Measurements from ENCODE around the gene SPINT2.
A peak's percentile ranks its signal among the peaks of the same experiment; 100 is the strongest.

Gene SPINT2

DNA sequence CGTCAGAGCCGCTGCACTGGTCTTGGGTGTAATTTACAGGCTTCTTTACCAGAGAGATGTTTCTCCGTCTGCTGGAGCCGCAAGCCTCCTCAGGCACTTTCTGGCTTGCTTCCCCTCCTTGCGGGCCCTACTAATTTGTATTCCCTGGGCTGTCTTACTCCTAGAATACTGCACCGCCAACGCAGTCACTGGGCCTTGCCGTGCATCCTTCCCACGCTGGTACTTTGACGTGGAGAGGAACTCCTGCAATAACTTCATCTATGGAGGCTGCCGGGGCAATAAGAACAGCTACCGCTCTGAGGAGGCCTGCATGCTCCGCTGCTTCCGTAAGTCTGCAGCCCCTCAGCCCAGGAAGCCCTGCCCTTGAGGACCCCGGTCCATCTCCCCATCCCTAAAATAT is 25.6 kb downstream of the SPINT2 start:
- DNase-seq (ENCODE audit: extremely low spot score, insufficient read length, low read depth) (no peak), FAIRE-seq (no peak)

DNA sequence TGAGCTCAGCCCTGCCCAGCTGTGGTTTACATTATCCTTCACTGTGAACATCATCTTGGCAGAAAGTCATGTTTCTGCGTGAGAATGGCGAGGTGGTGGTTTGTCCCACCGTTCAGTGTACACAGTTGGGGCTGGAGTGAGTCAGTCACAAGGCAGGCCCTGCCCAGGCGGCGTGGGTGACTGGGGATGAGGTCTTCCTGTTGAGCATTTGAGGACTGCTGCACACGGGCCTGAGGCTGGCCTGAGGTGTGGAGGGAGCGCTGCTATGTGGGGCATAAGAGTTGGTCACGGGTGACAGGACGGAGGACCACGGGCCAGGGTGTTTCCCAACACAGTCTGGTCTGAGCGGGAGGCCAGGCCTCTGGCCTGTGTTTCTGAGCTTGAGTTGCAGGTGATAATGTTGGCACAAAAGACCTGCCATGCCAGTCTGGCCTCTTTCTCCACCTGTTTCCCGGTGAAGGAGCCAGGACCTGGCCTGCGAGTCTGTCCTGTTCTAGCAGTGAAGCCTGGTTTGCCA is 26.3 kb downstream of the SPINT2 start:
- no peak for DNase-seq (ENCODE audit: extremely low spot score, insufficient read length, low read depth)
- no peak for FAIRE-seq

DNA sequence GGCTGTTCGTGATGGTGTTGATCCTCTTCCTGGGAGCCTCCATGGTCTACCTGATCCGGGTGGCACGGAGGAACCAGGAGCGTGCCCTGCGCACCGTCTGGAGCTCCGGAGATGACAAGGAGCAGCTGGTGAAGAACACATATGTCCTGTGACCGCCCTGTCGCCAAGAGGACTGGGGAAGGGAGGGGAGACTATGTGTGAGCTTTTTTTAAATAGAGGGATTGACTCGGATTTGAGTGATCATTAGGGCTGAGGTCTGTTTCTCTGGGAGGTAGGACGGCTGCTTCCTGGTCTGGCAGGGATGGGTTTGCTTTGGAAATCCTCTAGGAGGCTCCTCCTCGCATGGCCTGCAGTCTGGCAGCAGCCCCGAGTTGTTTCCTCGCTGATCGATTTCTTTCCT is 27.5 kb downstream of the SPINT2 start:
- DNase-seq (ENCODE audit: extremely low spot score, insufficient read length, low read depth) (no peak), FAIRE-seq (no peak)

DNA sequence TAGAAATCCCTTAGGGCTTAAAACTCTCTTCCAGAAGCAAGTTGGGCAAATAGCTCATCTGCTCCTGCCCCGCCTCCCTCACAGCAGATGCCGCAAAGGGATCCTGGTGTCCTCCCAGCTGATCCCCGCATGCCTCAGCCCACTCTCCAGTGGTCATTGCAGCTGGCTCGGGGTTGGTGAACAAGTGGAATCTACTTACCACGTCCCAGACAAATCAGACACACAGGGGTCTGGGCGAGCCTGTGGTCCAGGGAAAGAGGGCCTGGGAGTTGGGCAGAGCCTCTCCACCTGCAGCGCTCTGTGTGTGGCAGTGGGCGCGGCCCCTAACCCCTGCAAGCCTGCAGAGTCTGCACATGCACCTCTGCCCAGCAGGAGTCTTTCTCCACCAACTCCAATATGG is 28.9 kb downstream of the SPINT2 start:
- FAIRE-seq, result no peak
- no peak for DNase-seq (ENCODE audit: extremely low spot score, insufficient read length, low read depth)

DNA sequence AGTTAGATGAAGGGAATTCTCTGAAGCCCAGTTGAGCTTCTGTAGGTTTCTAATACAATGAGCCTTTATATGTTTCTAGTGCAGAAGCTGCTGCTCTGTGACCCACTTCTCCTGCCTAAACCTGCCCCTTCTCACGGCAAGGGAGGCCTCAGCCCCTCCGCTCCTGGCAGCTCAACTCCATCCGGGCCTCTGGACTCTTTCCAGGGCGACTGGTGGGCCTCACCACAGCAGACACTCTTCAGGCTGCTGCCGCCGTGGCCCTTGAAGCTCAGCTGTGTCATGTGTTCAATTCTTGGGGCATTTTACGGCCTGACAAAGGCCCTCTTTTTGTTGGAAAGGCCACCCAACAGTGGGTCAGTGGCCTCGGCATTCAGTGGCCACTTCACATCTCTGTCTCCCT is 29.7 kb downstream of the SPINT2 start:
- FAIRE-seq (no peak), DNase-seq (ENCODE audit: extremely low spot score, insufficient read length, low read depth) (no peak)

DNA sequence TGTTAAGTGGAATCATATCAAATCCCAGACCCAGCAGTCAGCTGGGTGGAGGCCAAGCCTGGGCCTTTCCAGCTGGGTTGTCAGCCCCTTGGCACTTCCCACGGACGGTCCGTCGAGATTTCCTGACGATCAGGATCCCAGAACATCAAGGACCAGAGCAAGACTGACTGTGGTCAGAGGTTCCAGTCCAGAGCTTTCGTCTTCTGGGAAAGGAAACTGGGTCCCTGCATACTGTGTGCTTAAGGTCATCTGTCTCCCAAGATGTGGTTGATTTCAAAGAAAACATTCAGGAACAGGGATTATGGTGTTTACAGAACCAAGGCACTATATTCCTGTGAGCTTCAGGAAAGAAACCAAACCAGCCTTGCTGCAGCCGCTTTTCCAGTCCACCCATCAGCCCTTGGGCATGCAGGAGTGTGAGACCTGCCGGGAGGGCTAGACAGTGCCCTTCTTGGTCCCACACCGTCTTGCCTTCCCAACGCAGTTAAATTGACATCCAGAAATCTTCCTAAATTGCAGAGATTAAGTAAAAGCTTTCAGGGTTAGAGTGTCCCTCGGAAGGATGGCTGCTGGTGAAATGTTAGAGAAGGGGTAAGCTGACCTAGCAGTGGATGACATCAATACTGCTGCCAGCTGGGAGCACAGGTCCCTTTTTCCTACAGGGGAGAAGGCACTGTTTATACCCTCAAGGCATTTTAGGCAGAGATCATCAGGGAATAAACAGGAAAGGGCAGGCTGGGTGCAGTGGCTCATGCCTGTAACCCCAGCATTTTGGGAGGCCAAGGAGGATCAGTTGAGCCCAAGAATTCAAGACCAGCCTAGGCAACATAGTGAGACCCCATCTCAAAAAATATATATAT is 34.7 kb downstream of the SPINT2 start:
- FAIRE-seq (no peak), DNase-seq (ENCODE audit: extremely low spot score, insufficient read length, low read depth) (no peak)

DNA sequence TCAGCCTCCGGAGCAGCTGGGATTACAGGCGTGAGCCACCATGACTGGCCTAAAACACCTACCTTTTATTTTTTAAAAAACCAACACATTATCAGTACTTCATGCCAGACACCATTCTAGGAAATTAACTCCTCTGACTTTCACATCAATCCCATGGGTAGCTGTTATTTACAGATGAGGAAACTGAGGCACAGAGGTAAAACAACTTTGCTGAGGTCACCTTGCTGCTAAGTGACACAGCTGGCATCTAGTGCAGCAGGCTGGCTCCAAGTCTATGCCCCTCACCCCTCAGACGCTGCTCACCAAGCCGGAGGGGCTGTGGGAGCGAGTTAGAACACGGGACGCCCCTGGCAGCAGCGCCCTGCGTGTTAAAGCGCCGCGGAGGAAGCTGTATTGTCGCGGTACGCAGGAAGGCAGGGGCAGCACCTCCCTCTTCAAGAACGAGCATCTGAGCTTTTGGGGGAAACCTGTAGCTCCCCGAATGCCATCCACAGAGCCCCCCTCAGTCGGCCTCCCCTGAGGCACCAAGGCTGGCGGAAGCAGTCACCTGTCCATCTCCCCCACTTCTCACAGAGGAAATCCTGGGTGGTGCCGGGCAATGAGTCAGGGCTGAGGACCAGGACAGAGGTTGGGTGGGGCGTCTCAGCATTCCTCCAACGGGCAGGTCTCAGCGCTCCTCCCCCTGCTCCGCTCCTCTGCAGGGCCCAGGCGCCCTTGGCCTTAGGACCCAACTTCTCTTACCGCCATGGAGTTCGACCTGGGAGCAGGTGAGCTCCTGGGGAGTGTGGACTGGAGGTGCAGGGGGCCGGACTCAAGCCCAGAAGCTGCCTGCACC is 39.4 kb downstream of the SPINT2 start, which contains the start of gene C19orf33:
Gene C19orf33 (plus strand): TSS at position 735 of the 835 bp plus-strand sequence. CDS start 11 bp downstream, at position 746.
- DNase-seq (ENCODE audit: extremely low spot score, insufficient read length, low read depth) (no peak), FAIRE-seq (no peak)

DNA sequence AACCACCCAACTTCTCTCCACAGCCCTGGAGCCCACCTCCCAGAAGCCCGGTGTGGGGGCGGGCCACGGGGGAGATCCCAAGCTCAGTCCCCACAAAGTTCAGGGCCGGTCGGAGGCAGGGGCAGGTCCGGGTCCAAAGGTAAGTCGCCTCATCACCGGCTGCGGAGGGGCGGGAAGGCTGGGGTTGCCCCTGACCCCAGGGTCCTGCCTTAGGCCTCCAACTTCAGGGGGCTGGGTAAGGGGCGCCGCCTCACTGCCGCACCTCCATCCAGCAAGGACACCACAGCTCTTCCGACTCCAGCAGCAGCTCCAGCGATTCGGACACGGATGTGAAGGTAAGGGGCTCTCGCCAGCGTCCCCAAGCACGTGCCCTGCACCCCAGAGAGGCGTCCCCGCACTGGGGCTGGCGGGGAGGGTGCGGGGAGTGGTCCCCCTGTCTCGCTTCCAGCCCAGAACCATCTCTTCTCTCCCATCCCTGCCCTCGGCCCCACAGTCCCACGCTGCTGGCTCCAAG is 40.0 kb downstream of the SPINT2 start:
- DNase-seq (ENCODE audit: extremely low spot score, insufficient read length, low read depth) (no peak), FAIRE-seq (no peak)

DNA sequence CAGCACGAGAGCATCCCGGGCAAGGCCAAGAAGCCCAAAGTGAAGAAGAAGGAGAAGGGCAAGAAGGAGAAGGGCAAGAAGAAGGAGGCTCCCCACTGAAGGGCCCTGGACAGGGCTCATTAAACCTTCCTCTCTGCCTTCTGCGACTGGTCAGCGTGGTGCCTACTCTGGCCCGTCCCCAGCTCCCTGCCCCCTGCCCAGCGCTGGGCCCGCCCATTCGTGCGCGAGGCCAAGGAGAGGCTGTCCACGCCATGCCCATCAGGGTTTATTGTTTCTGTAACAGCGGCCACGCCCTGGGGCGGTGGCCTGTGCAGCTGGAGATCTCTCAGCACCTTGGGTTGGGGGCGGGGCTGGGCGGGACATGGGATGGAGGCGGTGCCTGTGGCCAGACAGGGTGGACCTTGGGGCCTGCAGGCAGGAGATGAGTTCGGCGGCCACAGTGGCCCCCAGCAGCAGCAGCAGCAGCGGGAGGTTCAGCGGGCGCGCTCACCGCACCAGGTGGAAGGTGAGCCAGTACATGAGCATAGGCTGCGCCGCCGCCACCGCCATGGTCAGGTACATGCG is 40.6 kb downstream of the SPINT2 start:
- DNase-seq (ENCODE audit: extremely low spot score, insufficient read length, low read depth) (no peak), FAIRE-seq (no peak)

DNA sequence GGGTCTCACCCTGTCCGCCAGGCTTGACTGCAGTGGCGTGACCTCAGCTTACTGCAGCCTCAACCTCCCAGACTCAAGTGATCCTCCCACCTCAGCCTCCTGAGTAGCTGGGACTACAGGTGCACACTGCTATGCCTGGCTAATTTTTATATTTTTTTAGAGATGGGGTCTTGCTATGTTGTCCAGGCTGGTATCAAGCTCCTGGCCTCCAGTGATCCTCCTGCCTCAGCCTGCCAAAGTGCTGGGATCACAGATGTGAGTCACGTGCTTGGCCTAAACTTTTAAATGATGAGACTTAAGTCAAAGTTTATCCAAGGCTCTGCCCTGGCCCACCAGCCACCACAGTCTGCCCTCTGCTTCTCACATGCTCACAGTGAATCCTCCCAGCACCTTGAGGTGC is 41.9 kb downstream of the SPINT2 start:
- DNase-seq (ENCODE audit: extremely low spot score, insufficient read length, low read depth) (no peak), FAIRE-seq (no peak)

DNA sequence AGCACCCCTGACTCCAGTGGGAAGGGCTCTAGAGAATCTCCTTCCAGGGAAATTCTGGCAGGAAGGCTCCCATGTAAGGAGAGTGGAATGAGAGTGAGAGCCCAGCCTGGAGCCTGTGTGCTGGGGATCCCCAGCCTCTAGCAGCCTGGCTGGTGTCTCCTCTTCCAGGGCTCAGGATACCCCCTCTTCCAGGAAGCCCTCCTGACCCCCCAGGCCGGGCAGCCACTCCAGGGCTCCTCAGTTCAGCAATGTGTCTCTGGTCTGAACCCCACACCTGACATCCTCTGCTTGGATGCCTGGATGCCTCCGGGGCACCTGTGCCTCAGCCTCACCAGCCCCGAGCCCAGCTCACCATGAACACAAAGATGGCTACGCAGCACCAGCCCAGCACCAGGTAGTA is 42.7 kb downstream of the SPINT2 start:
- FAIRE-seq, result no peak
- no peak for DNase-seq (ENCODE audit: extremely low spot score, insufficient read length, low read depth)

DNA sequence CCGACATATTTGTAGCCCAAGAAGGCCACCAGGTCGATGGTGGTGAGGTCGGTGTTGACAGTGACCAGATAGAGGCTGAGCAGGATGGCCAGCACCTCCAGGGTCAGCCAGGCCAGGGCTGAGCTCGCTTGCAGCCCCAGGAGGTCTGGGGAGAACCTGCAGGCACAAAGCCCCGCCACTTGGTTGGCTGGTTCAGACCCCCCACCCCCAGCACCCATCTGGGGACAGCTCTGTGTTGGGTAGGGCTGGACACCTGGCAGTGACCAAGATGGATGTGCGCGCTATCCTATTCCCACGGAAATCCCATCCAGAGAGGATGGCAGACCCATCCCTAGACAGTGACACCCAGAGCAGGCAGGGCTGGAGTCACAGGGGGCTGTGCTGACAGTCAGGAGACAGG is 43.2 kb downstream of the SPINT2 start:
- FAIRE-seq, result no peak
- DNase-seq (ENCODE audit: extremely low spot score, insufficient read length, low read depth), result no peak

DNA sequence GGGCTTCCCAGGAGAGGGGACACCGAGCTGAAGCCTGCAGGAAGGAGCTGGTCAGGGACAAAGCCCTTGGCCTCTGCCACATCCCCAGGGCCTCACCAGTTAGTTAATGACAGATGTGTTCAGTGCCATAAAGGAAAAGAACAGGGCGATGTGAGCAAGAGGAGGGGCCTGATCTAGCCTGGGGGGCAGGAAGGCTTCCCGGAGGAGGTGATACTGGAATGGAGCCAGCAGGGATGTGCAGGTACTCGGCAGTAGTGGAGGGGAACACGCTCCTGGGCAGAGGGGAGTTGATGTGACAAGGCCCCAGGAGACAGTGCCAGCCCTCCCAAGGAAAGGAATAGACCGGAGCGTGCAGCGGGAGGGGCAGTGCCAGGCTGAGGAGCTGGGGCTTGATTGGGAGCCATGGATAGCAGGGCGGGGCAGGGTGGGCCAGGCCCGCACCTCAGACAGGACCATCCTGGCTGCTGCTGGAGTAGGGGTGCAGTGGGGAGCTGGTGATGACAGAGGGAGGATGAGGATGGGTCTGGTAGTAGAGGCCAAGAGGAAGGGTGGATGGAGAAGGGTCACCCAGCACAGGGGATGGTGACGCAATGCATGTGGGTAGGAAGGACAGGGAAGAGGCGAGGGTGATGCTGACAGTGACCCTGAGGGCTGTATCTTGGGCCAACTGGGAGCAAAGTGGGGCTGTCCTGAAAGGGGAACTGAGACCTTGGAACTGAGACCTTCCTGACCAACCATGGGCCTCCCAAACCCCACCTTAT is 43.8 kb downstream of the SPINT2 start:
- no peak for FAIRE-seq
- DNase-seq (ENCODE audit: extremely low spot score, insufficient read length, low read depth), result no peak

DNA sequence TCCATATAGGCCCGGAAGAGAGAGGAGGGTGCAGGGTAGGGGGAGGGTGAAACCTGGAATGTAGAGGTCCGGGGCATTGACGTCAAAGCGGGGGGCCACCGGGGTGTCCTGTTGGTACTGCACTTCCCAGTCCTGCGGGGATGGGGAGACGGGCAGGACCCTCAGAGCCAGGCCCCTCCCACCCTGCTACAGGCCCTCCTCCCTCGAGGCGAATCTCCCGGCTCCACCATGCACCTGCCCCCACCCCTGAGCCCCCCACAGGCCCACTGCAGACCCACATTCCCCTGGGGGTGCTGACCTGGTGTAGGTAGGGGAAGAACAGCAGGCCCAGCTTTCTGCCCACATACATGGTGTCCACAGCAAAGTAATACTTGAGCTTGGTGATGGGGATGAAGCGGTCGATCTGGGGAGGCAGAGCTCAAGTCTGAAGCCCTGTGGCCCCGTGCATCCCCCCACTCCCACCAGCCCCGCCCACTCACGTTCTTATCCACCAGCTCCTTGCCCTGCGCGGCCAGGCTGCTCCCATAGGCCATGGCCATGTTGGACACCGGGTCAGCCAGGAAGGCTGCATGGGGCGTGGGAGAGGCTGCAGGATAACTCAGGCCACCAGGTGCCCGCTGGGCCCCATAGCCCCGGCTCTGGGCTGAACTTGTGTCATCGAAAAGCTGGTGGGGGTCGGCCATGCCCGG is 44.7 kb downstream of the SPINT2 start:
- FAIRE-seq, result no peak
- no peak for DNase-seq (ENCODE audit: extremely low spot score, insufficient read length, low read depth)

DNA sequence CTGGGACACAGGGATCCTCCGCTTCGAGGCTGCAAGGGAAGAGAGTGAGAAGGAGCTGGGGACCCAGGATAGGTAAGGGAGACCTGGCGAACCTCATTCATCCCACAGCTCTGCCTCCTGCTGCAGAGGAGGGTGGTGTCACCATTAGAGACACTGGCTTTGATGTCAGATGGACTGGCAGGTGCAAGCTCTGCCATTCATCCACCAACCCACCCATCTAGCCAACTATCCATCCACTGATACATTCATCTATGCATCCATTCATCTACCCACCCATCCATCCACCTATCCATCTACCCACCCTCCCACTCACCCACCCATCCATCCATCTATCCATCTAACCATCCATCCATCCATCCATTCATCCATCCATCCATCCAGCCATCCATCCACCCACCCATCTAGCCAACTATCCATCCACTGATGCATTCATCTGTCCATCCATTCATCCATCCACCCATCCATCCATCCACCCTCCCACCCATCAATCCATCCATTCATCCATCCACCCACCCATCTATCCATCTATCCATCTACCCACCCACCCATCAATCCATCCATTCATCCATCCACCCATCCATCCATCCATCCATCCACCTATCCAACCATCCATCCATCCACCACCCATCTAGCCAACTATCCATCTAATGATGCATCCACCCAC is 45.4 kb downstream of the SPINT2 start:
- DNase-seq (ENCODE audit: extremely low spot score, insufficient read length, low read depth), result no peak
- FAIRE-seq, result no peak

DNA sequence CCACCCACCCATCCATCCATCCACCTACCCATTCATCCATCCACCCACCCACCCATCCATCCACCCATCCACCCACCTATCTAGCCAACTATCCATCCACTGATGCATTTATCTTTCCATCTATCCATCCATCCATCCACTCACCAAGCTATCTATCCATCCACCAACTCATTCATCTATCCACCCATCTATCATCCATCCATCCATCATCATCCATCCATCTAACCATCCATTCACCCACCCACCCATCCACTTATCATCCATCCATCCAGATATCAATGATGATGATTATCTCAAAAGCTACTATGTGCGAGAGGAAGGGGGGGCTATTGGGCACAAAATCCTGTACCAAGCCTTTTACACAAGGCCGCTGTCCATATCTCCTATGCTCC is 45.9 kb downstream of the SPINT2 start:
- FAIRE-seq (no peak), DNase-seq (ENCODE audit: extremely low spot score, insufficient read length, low read depth) (no peak)

DNA sequence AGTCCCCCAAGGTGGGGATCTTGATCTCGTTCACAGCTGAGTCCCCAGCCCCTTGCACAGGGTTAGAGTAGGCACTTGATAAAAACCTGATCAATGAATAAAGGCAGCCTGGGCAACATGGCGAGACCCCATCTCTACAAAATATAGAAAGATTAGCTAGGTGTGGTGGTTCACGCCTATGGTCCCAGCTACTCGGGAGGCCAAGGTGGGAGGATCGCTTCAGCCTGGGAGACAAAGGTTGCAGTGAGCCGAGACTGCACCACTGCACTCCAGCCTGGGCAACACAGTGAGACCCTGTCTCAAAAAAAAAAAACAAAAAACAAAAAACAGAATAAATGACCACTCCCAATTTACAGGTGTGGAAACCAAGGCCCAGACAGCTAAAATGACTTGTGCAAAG is 46.6 kb downstream of the SPINT2 start:
- no peak for FAIRE-seq
- no peak for DNase-seq (ENCODE audit: extremely low spot score, insufficient read length, low read depth)

DNA sequence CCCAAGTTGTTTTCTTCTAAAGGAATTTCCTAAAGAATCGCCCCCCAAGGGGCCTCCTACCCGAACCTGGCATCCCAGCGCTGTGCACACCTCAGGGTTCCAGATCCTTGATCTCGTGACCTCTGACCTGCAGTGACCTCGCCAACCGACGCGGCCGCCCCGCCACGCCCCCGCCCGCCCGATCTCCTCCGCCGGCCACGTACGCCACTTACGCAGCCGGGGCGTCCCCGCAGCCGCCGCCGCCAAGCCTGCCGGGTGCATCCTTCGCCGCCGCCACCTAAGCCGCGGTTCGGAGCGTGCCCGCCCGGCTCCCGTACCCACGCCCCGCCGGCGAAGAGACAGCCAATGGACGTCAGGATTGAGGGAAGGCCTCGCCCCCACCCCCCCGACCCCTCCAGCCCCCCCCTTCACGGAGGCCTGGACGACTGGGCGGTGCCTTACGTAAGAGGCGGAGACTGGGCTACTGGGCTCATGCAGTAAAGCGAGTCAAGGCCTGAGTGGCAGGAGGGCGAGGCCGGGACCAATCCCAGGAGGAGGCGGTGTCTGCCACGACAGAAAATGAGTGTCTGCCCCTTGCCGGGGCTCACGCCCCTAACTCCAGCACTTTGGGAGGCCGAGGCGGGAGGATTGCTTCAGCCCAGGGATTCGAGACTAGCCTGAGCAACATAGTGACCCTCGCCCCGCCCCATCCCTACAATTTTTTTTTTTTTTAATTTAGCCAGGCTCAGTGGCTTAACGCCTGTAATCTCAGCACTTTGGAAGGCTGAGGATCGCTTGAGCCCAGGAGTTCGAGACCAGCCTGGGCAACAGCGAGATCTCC is 51.5 kb downstream of the SPINT2 start, which contains the start of gene YIF1B:
Gene YIF1B (minus strand): TSS at position 291 of the 820 bp plus-strand sequence. CDS start 30 bp downstream, at position 261.
- DNase-seq (ENCODE audit: extremely low spot score, insufficient read length, low read depth), result peak; percentile 98
- FAIRE-seq, result peak; percentile 91
